Measurements from ENCODE around the gene ZNF607.
"Not testable (repeated sequence)": the region's sequence is repeated elsewhere in the genome, so short reads cannot be mapped to it uniquely, and the experiment has no call there.

GRCh38 chr19:37757683-37758082 is 38.1 kb upstream of the ZNF607 start:
- TF ChIP-seq, protein P1, sequence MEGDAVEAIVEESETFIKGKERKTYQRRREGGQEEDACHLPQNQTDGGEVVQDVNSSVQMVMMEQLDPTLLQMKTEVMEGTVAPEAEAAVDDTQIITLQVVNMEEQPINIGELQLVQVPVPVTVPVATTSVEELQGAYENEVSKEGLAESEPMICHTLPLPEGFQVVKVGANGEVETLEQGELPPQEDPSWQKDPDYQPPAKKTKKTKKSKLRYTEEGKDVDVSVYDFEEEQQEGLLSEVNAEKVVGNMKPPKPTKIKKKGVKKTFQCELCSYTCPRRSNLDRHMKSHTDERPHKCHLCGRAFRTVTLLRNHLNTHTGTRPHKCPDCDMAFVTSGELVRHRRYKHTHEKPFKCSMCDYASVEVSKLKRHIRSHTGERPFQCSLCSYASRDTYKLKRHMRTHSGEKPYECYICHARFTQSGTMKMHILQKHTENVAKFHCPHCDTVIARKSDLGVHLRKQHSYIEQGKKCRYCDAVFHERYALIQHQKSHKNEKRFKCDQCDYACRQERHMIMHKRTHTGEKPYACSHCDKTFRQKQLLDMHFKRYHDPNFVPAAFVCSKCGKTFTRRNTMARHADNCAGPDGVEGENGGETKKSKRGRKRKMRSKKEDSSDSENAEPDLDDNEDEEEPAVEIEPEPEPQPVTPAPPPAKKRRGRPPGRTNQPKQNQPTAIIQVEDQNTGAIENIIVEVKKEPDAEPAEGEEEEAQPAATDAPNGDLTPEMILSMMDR (conservative IDR thresholded peaks at IDR 0.05; ENCODE audit: low read depth, low read length), result not testable (repeated sequence)
- TF ChIP-seq EZH2 (IDR thresholded peaks at IDR 0.05; ENCODE audit: low read length, unreplicated experiment); EZH2phosphoT487 (IDR thresholded peaks at IDR 0.05; ENCODE audit: borderline replicate concordance, low read length): not testable (repeated sequence)
